ENCODE measurements around the gene TEX13D. TPM values are rescaled to one million over a fixed set of nuclear protein-coding genes. Genes with fewer than 3 reads are reported as not detected.
"Not testable (repeated sequence)": the region's sequence is repeated elsewhere in the genome, so short reads cannot be mapped to it uniquely, and the experiment has no call there.

Gene TEX13D
- not detected for polyA plus RNA-seq (2013, experiment 1 of 4)
- polyA plus RNA-seq (2013, experiment 2 of 4), result not detected
- not detected for polyA plus RNA-seq (2013, experiment 3 of 4)
- not detected for polyA plus RNA-seq (2013, experiment 4 of 4)

DNA sequence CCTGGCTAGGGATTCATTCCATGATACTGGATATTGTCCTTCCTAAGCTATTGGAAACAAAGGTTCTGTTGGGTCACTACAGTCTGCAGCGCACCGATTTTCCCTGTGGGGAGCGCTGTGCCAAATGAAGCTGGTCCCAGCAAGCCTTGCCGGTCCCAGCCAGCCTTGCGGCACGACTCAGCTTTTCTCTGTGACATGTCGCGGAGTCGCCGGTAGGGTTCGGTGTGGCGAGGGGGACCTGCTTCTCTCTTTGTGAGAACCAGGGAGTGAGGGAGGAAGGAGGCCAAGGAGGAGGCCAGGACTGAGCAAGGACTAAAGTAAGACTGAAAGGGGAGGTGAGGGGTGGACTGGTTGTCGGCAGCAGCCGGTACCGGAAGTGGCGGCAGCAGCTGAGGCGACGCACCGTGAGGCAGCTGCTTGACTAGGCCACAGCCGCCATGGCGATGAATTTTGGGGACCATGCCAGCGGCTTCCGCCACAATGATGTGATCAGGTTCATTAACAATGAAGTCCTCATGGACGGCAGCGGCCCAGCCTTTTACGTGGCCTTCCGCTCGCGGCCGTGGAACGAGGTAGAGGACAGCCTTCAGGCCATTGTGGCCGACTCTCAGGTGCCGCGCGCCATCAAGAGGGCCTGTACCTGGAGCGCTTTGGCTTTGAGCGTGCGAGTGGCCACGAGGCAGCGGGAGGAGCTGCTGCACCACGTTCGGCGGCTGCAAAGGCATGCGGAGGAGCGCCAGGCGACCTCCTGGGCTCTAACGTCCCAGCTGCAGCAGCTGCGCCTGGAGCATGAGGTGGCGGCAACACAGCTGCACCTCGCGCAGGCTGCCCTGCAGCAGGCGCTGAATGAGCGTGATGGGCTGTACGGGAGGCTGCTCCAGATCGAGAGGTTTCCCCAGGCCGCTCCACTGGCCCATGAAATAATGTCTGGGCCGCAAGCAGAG is at the start of gene TEX13D:
Gene TEX13D, plus strand, starts transcription at position 180 of the 944 bp plus-strand sequence. Its CDS starts 258 bp downstream, at position 438.
- WGBS, 2 experiments, result 96% methylated on average over 57 of the region's 57 CpGs
- no peak within 1 kb of the TSS for H3K27ac ChIP-seq (ENCODE audit: insufficient read depth, low read depth, low read length, poor library complexity, severe bottlenecking)

DNA sequence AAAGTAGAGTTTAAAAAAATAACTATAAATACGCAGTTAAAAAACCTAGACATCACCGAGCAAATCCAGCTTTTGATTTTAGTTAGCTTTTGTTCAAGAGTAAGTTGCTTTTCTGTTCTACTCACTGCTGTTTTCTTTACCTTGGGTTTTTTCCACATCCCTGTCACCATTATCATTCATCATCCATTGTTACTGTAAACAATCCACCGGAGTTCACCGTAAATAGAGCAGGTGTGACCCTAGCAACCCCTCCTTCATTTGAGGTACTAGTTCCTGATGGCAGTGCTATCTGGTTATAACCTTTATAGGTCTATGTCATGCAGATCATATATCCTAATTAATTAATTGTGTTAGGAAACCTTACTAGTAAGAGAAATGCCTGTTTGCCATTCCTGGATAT is 43.0 kb upstream of the TEX13D start:
- Histone ChIP-seq H3K9me3 (ENCODE audit: control insufficient read depth, low read length) (no peaks in the 10 kb centered on the region), H3K27ac (ENCODE audit: insufficient read depth, low read depth, low read length, poor library complexity, severe bottlenecking) (no peak overlapping the region), H3K27me3 (ENCODE audit: control insufficient read depth, insufficient read depth, low read length, poor library complexity, severe bottlenecking) (no peaks in the 10 kb centered on the region), H3K4me1 (ENCODE audit: control insufficient read depth, insufficient read depth, low read length) (no peaks in the 10 kb centered on the region), H3K4me3 (ENCODE audit: insufficient read depth, low read depth, low read length) (no peak overlapping the region), H3K36me3 (ENCODE audit: control insufficient read depth, insufficient read depth, low read length) (no peaks in the 10 kb centered on the region)
- WGBS, 2 experiments, result 42 to 69% methylated on average over 2 to 4 of the region's 4 CpGs

More for the DNA sequence above, at the start of gene TEX13D:
- Histone ChIP-seq H3K36me3 (ENCODE audit: control insufficient read depth, insufficient read depth, low read length) (no peaks in the 10 kb centered on the region), H3K4me3 (ENCODE audit: insufficient read depth, low read depth, low read length) (no peak within 1 kb of the TSS), H3K9me3 (ENCODE audit: control insufficient read depth, low read length) (no peaks in the 10 kb centered on the region), H3K27me3 (ENCODE audit: control insufficient read depth, insufficient read depth, low read length, poor library complexity, severe bottlenecking) (no peaks in the 10 kb centered on the region), H3K4me1 (ENCODE audit: control insufficient read depth, insufficient read depth, low read length) (no peaks in the 10 kb centered on the region)

DNA sequence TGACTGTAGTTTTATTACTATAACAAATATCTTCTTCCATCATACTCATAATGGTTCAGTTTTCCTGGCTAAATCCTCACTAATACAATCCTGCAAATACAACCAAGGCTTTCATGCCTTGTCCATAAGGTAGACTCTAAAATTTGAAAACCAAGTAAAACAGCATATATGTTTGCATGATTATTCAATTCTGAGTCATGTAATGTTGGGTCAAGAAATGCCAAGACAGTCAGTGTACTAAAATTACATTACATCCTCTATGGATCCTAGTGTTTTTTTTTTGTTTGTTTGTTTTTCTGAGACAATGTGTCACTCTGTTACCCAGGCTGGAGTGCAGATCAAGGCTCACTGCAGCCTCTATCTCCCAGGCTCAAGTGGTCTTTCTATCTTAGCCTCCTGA is 38.6 kb upstream of the TEX13D start:
- Histone ChIP-seq H3K27me3 (ENCODE audit: control insufficient read depth, insufficient read depth, low read length, poor library complexity, severe bottlenecking) (no peaks in the 10 kb centered on the region), H3K36me3 (ENCODE audit: control insufficient read depth, insufficient read depth, low read length) (no peaks in the 10 kb centered on the region), H3K27ac (ENCODE audit: insufficient read depth, low read depth, low read length, poor library complexity, severe bottlenecking) (no peak overlapping the region), H3K4me1 (ENCODE audit: control insufficient read depth, insufficient read depth, low read length) (no peaks in the 10 kb centered on the region), H3K4me3 (ENCODE audit: insufficient read depth, low read depth, low read length) (no peak overlapping the region), H3K9me3 (ENCODE audit: control insufficient read depth, low read length) (no peaks in the 10 kb centered on the region)

DNA sequence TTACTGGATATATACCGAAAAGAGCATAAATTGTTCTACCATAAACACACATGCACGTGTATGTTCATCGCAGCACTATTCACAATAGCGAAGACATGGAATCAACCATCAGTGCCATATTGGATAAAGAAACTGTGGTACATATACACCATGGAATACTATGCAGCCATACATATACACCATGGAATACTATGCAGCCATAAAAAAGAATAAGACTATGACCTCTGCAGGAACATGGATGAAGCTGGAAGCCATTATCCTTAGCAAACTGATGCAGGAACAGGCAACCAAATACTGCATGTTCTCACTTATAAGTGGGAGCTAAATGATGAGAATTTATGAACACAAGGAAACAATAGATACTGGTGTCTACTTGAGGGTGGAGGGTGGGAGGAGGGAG is 33.1 kb upstream of the TEX13D start:
- not testable (repeated sequence) for H3K27ac ChIP-seq (ENCODE audit: insufficient read depth, low read depth, low read length, poor library complexity, severe bottlenecking); H3K4me3 ChIP-seq (ENCODE audit: insufficient read depth, low read depth, low read length); H3K36me3 ChIP-seq (ENCODE audit: control insufficient read depth, insufficient read depth, low read length); H3K9me3 ChIP-seq (ENCODE audit: control insufficient read depth, low read length); H3K27me3 ChIP-seq (ENCODE audit: control insufficient read depth, insufficient read depth, low read length, poor library complexity, severe bottlenecking); H3K4me1 ChIP-seq (ENCODE audit: control insufficient read depth, insufficient read depth, low read length)
- WGBS, 2 experiments, result 88 to 95% methylated on average over 4 of the region's 4 CpGs

DNA sequence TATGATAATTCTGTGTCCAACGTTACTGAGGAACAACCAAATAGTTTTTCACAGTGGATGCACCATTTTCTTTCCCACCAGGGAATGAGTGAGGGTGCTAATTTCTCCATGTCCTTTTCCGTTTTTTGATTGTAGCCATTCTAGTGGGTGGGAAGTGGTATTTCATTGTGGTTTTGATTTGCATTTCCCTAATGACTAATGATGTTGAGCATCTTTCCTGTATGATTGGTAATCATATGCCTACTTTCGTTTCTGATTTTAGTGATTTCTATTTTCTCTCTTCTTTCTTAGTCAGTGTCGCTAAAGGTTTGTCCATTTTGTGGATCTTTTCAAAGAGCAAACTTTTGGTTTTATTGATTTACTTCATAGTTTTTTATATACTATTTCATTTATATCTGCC is 32.1 kb upstream of the TEX13D start:
- Histone ChIP-seq H3K27me3 (ENCODE audit: control insufficient read depth, insufficient read depth, low read length, poor library complexity, severe bottlenecking) (no peaks in the 10 kb centered on the region), H3K9me3 (ENCODE audit: control insufficient read depth, low read length) (no peaks in the 10 kb centered on the region), H3K36me3 (ENCODE audit: control insufficient read depth, insufficient read depth, low read length) (no peaks in the 10 kb centered on the region), H3K4me1 (ENCODE audit: control insufficient read depth, insufficient read depth, low read length) (no peaks in the 10 kb centered on the region), H3K27ac (ENCODE audit: insufficient read depth, low read depth, low read length, poor library complexity, severe bottlenecking) (no peak overlapping the region), H3K4me3 (ENCODE audit: insufficient read depth, low read depth, low read length) (no peak overlapping the region)
- 93 to 94% methylated on average over 2 to 3 of the region's 4 CpGs for WGBS, 2 experiments

DNA sequence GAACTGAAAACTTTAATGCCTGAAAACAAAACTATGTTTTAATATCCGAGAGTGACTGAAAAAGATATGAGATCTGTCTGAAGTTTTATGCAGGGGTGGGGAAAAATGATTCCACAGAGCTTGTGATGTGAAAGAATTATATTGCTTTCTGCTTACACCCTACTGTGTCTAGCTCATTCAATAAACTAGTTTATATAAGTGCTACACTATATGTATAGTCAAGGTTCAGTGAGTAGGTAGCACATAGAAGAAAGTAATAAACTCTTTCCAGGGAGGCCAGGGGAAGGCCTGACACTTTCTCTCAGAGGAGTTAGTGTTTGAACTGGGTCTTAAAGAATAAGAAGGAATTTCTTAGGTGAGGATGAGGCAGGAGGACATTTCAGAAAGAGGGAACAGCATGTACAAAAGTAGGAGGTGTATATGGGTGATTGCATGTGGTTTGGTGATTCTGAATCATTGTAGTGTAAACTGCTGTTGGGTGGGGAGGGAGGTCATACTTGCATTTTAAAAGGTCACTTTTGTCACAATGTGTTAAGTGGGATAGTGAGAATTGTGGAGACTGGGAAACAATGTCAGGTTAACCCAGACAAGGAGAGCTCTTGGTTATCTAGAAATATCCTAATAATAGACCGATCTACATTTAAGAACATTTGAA is 25.1 kb upstream of the TEX13D start:
- no peak overlapping the region for H3K4me3 ChIP-seq (ENCODE audit: insufficient read depth, low read depth, low read length)
- H3K36me3 ChIP-seq (ENCODE audit: control insufficient read depth, insufficient read depth, low read length), result no peaks in the 10 kb centered on the region
- H3K4me1 ChIP-seq (ENCODE audit: control insufficient read depth, insufficient read depth, low read length), result no peaks in the 10 kb centered on the region
- WGBS, 2 experiments, result 92 to 93% methylated on average over 1 to 2 of the region's 2 CpGs
- H3K27ac ChIP-seq (ENCODE audit: insufficient read depth, low read depth, low read length, poor library complexity, severe bottlenecking), result no peak overlapping the region
- H3K9me3 ChIP-seq (ENCODE audit: control insufficient read depth, low read length), result no peaks in the 10 kb centered on the region
- H3K27me3 ChIP-seq (ENCODE audit: control insufficient read depth, insufficient read depth, low read length, poor library complexity, severe bottlenecking), result no peaks in the 10 kb centered on the region

DNA sequence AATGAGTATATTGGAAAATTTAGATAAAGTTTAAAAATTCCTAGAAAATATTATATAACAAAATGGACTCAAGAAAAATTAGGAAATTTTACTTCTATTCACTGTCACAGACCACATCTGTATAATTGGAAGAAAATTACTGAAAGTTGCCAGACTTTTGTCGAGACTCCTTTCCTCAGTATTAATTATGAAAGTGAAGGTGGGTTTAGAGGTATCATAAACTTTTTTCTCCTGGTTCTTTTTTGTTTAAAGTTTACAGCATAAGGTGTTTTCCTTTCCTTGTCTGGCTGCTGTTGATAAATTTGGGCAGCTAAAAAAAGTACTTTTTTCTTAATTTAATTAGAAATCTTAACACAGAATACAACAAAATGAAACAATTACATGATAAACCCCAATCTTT is 6.7 kb upstream of the TEX13D start:
- Histone ChIP-seq H3K9me3 (ENCODE audit: control insufficient read depth, low read length) (no peaks in the 10 kb centered on the region), H3K27ac (ENCODE audit: insufficient read depth, low read depth, low read length, poor library complexity, severe bottlenecking) (no peak overlapping the region), H3K27me3 (ENCODE audit: control insufficient read depth, insufficient read depth, low read length, poor library complexity, severe bottlenecking) (no peaks in the 10 kb centered on the region), H3K4me1 (ENCODE audit: control insufficient read depth, insufficient read depth, low read length) (no peaks in the 10 kb centered on the region), H3K4me3 (ENCODE audit: insufficient read depth, low read depth, low read length) (no peak overlapping the region), H3K36me3 (ENCODE audit: control insufficient read depth, insufficient read depth, low read length) (no peaks in the 10 kb centered on the region)
- 100% methylated on average over 1 of the region's 1 CpG; no CpG with 5 or more reads in 1 of the 2 experiments for WGBS, 2 experiments

DNA sequence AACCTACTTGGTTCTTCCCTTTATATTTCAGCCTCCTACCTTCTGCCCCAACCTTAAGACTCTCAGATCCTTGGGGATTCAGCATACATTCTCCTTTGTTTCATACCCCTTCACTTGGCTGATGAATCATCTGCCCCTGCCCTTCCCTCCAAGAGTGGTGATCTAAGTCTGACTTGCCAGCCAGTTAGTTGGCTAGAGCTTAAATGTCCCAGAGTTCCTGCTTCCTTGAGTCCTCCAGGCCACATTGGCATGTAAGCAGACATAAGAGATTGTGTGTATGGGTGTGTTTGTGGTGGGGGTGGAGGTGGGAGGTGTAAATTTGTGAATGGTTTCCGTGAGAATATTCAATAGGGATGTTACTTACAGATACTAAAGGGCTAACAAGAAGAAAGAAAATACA is 3.7 kb upstream of the TEX13D start:
- Histone ChIP-seq H3K36me3 (ENCODE audit: control insufficient read depth, insufficient read depth, low read length) (no peaks in the 10 kb centered on the region), H3K9me3 (ENCODE audit: control insufficient read depth, low read length) (no peaks in the 10 kb centered on the region), H3K4me1 (ENCODE audit: control insufficient read depth, insufficient read depth, low read length) (no peaks in the 10 kb centered on the region), H3K4me3 (ENCODE audit: insufficient read depth, low read depth, low read length) (no peak overlapping the region), H3K27ac (ENCODE audit: insufficient read depth, low read depth, low read length, poor library complexity, severe bottlenecking) (no peak overlapping the region), H3K27me3 (ENCODE audit: control insufficient read depth, insufficient read depth, low read length, poor library complexity, severe bottlenecking) (no peaks in the 10 kb centered on the region)
- 88 to 100% methylated on average over 1 of the region's 1 CpG for WGBS, 2 experiments

DNA sequence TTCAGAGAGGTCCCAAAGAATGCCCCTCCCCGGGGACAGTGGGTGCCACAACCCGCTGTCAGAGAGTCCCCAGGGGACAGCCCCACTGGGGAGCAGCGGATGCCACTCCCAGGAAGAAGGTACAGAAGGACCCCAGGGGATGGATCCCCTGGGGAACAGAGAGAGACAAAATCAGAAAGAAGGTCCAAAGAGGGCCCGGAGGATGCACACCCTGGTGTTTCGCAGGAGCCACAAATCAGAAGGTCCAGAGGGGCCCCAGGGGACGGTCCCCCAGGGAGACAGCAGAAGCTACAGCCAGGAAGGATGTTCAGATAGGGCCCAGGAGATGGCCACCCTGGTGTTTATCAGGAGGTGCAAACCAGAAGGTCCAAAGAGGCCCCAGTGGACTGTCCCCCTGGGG is 1.4 kb downstream of the TEX13D start:
- H3K27ac ChIP-seq (ENCODE audit: insufficient read depth, low read depth, low read length, poor library complexity, severe bottlenecking), result no peak overlapping the region
- H3K27me3 ChIP-seq (ENCODE audit: control insufficient read depth, insufficient read depth, low read length, poor library complexity, severe bottlenecking), result no peaks in the 10 kb centered on the region
- no peak overlapping the region for H3K4me3 ChIP-seq (ENCODE audit: insufficient read depth, low read depth, low read length)
- 95% methylated on average over 6 of the region's 6 CpGs for WGBS, 2 experiments
- no peaks in the 10 kb centered on the region for H3K4me1 ChIP-seq (ENCODE audit: control insufficient read depth, insufficient read depth, low read length)
- H3K36me3 ChIP-seq (ENCODE audit: control insufficient read depth, insufficient read depth, low read length), result no peaks in the 10 kb centered on the region
- H3K9me3 ChIP-seq (ENCODE audit: control insufficient read depth, low read length), result no peaks in the 10 kb centered on the region

DNA sequence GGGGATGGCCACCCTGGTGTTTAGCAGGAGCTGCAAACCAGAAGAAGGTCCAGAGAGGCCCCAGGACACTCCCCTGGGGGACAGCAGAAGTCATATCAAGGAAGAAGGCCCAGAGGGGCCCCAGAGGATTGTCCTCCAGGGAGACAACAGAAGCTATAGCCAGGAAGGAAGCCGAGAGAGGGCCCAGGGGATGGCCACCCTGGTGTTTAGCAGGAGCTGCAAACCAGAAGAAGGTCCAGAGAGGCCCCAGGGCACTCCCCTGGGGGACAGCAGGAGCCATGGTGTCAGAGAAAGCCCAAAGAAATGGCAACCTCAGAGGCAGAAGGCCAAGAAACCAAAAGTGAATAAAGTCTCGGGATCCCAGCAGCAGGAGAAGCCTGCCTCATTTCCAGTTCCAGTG is 2.1 kb downstream of the TEX13D start:
- not testable (repeated sequence) for H3K4me3 ChIP-seq (ENCODE audit: insufficient read depth, low read depth, low read length); H3K27ac ChIP-seq (ENCODE audit: insufficient read depth, low read depth, low read length, poor library complexity, severe bottlenecking); H3K4me1 ChIP-seq (ENCODE audit: control insufficient read depth, insufficient read depth, low read length); H3K9me3 ChIP-seq (ENCODE audit: control insufficient read depth, low read length); H3K36me3 ChIP-seq (ENCODE audit: control insufficient read depth, insufficient read depth, low read length); H3K27me3 ChIP-seq (ENCODE audit: control insufficient read depth, insufficient read depth, low read length, poor library complexity, severe bottlenecking)
- WGBS, 2 experiments, result 84 to 87% methylated on average over 2 of the region's 2 CpGs

All from ectodermal cell (in vitro differentiated cells).